Measurements from ENCODE around the gene LRP11.

DNA sequence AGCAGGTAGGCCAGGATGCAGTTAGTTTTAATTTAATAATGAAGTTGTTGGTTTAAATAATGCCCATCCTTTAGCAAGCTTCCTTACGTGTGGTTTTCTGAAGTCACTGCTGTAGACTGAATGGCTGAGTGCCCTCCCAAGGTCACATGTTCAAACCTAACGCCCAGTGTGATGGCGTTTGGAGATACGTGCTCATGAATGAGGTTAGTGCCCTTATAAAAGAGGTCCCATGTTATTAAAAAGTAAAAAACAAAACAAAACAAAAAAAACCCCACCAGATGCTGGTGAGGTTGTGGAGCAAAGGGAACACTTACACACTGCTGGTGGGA lies 16.3 kb downstream of the LRP11 start:
- TF ChIP-seq EZH2 (IDR thresholded peaks at IDR 0.05; ENCODE audit: low read length, missing control alignments) (no peak), CTCF (conservative IDR thresholded peaks at IDR 0.05 in 1 of 2, IDR thresholded peaks at IDR 0.05 in 1 of 2; ENCODE audit: low read depth in 1 of 2, low read length in 2 of 2) (no peak)

Data from fibroblast of lung (primary cell).